Natural killer cell (primary cell): ENCODE measurements around the gene RD3L. TPM values are rescaled to one million over a fixed set of nuclear protein-coding genes. Genes with fewer than 3 reads are reported as not detected.

Experiments
- ATAC-seq, 3 donors: fragments of 150-1000 bp in 2 of 3; fragments of 200-7000 bp in 1 of 3; cut with Tn5 transposase; 1 replicate in 1 of 3; 2 replicates in 2 of 3; pipeline ENCODE4 v1.10.0; 2021; ENCODE audit warnings: mild to moderate bottlenecking in 2 of 3, moderate library complexity in 2 of 3
- DNase-seq, 2 donors: peaks; one replicate each; pipeline versions ENCODE4 v3.0.0 to v3.0.0-alpha.2; 2013 to 2021; ENCODE audit warnings: mixed read lengths in 1 of 2
- H3K27ac ChIP-seq: one replicate; pipeline ENCODE4 v1.5.1; 2013; ENCODE audit warnings: mild to moderate bottlenecking, low read length
- H3K27me3 ChIP-seq: one replicate; pipeline ENCODE4 v1.6.1; 2013; ENCODE audit warnings: low read length; ENCODE audit not compliant: control insufficient read depth, insufficient read depth
- H3K36me3 ChIP-seq: one replicate; pipeline ENCODE4 v1.6.1; 2013; ENCODE audit warnings: low read length; ENCODE audit not compliant: control insufficient read depth, insufficient read depth
- H3K4me1 ChIP-seq: one replicate; pipeline ENCODE4 v1.6.1; 2013; ENCODE audit warnings: low read length; ENCODE audit not compliant: control insufficient read depth, insufficient read depth
- H3K4me3 ChIP-seq: one replicate; pipeline ENCODE4 v1.5.1; 2013; ENCODE audit warnings: low read length
- H3K9me3 ChIP-seq: one replicate; pipeline ENCODE4 v1.6.1; 2013; ENCODE audit warnings: low read length; ENCODE audit not compliant: control insufficient read depth, insufficient read depth
- H3K27ac Mint-ChIP-seq, 2 donors: one replicate each; pipeline ENCODE4 v1.8.0; 2022; ENCODE audit warnings: mild to moderate bottlenecking in 2 of 2, mixed read lengths in 2 of 2, moderate library complexity in 1 of 2
- H3K27me3 Mint-ChIP-seq, 2 donors: one replicate each; pipeline ENCODE4 v1.8.0; 2022; ENCODE audit warnings: low read depth in 2 of 2, mixed read lengths in 2 of 2
- H3K36me3 Mint-ChIP-seq: one replicate; pipeline ENCODE4 v1.8.0; 2022; ENCODE audit warnings: mixed read lengths
- H3K4me1 Mint-ChIP-seq, 2 donors: one replicate each; pipeline ENCODE4 v1.8.0; 2022; ENCODE audit warnings: mixed read lengths in 2 of 2
- H3K4me3 Mint-ChIP-seq: one replicate; pipeline ENCODE4 v1.8.0; 2022; ENCODE audit warnings: mild to moderate bottlenecking, moderate library complexity, mixed read lengths
- H3K9me3 Mint-ChIP-seq, 2 donors: one replicate each; pipeline ENCODE4 v1.8.0; 2022; ENCODE audit warnings: mixed read lengths in 2 of 2
- WGBS: methylation state at CpG from one replicate; pipeline ENCODE4 v1.1.7; 2013; ENCODE audit warnings: missing lambda C conversion rate; ENCODE audit not compliant: insufficient coverage; 5-methylcytosine and 5-hydroxymethylcytosine counted together
- intact Hi-C: fragments of 100-400 bp; cut with micrococcal nuclease; formaldehyde crosslinking; loops from one replicate; pipeline ENCODE4 v1.14.2; 2022
- total RNA-seq, 4 donors: library from RNA; stranded (reverse); fragments of 120-200 nt in 1 of 4; gene quantifications; one replicate each; pipeline versions ENCODE4 v1.2.3 to v1.2.4, GENCODE V29; 2013 to 2022
- TF ChIP-seq, protein P1 (sequence below): fragments of 200-600 bp; IDR thresholded peaks from one replicate; pipeline ENCODE4 v1.8.0; 2022; ENCODE audit warnings: antibody characterized with exemption

RD3L gene
- total RNA-seq, 3 donors from 2014 or later (not counting 1 experiment from before 2014, with no cell fraction given): not detected

DNA sequence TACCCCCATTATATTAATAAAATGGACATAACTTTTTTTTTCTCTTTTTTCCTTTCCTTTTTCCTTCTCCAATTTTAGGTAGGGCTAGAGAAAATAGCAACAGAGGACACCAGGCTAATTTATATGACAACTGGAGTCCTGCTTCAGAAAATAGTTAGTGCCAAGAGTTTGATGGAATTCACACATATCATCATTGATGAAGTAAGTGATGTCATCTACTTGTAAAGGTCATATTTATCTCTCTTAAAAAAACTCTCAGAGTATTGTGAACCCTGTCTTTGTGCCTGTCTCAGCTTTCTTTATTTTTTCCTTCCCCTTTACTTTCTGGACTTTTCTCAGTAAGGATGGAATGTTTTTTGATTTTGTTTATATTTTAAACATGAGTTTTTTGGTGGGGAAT, 24.3 kb upstream of the RD3L start:
- H3K27me3 ChIP-seq: no peaks in the 10 kb centered on the region
- H3K4me3 Mint-ChIP-seq: no peak overlapping the region
- H3K36me3 ChIP-seq: no peaks in the 10 kb centered on the region
- no peak for DNase-seq
- H3K4me1 Mint-ChIP-seq: no peaks in the 10 kb centered on the region
- H3K4me1 ChIP-seq: no peaks in the 10 kb centered on the region
- H3K27ac Mint-ChIP-seq: no peak overlapping the region
- H3K9me3 ChIP-seq: no peaks in the 10 kb centered on the region
- TF ChIP-seq, protein P1, sequence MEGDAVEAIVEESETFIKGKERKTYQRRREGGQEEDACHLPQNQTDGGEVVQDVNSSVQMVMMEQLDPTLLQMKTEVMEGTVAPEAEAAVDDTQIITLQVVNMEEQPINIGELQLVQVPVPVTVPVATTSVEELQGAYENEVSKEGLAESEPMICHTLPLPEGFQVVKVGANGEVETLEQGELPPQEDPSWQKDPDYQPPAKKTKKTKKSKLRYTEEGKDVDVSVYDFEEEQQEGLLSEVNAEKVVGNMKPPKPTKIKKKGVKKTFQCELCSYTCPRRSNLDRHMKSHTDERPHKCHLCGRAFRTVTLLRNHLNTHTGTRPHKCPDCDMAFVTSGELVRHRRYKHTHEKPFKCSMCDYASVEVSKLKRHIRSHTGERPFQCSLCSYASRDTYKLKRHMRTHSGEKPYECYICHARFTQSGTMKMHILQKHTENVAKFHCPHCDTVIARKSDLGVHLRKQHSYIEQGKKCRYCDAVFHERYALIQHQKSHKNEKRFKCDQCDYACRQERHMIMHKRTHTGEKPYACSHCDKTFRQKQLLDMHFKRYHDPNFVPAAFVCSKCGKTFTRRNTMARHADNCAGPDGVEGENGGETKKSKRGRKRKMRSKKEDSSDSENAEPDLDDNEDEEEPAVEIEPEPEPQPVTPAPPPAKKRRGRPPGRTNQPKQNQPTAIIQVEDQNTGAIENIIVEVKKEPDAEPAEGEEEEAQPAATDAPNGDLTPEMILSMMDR: no peak
- H3K4me3 ChIP-seq: no peak overlapping the region
- no peak overlapping the region for H3K27ac ChIP-seq
- intact Hi-C loops: no loop called here
- ATAC-seq: no peak
- peaks cover 4 to 10% of the 10 kb centered on the region in 2 donors for H3K27me3 Mint-ChIP-seq
- no peaks in the 10 kb centered on the region for H3K9me3 Mint-ChIP-seq
- no peaks in the 10 kb centered on the region for H3K36me3 Mint-ChIP-seq

DNA sequence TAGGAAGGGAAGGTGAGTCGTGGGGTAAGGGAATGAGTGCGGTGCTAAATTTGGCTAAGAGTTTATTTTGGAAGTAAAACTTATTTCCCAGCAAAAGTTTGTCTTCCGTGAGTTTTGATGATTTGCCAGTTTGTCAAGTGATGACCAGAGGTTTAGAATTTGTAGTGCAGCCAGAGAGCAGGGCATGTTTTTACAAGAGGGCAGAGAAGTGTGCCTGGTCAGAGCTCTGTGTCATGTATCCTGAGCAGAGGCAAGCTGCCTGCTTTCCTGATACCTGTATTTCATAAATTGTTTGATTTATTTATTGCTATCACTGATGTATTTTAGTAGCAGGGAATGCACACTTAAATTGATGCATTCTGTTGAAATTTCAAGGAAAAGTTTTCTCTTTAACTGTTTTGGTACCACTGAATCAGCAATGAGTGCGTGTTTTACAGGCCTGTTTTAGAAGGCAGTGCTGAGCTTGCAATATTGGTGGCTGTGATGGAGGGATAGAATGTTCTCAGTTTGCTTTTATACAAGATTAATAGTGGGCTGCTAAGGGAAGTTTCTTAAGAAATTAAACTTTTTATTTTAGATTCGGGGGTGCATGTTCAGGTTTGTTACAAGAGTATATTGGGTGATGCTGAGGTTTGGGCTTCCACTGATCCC, 19.7 kb upstream of the RD3L start:
- Histone ChIP-seq H3K36me3 (no peaks in the 10 kb centered on the region), H3K4me3 (no peak overlapping the region), H3K9me3 (no peaks in the 10 kb centered on the region), H3K27ac (no peak overlapping the region), H3K4me1 (no peaks in the 10 kb centered on the region), H3K27me3 (no peaks in the 10 kb centered on the region)
- Mint-ChIP-seq H3K36me3 (no peaks in the 10 kb centered on the region), H3K27me3 (peaks cover 4 to 10% of the 10 kb centered on the region in 2 donors), H3K4me3 (no peak overlapping the region), H3K9me3 (no peaks in the 10 kb centered on the region), H3K27ac (no peak overlapping the region), H3K4me1 (no peaks in the 10 kb centered on the region)
- DNase-seq: no peak
- TF ChIP-seq, protein P1: no peak
- ATAC-seq: no peak
- WGBS: 93% methylated on average over 4 of the region's 5 CpGs
- intact Hi-C loops: no loop called here

DNA sequence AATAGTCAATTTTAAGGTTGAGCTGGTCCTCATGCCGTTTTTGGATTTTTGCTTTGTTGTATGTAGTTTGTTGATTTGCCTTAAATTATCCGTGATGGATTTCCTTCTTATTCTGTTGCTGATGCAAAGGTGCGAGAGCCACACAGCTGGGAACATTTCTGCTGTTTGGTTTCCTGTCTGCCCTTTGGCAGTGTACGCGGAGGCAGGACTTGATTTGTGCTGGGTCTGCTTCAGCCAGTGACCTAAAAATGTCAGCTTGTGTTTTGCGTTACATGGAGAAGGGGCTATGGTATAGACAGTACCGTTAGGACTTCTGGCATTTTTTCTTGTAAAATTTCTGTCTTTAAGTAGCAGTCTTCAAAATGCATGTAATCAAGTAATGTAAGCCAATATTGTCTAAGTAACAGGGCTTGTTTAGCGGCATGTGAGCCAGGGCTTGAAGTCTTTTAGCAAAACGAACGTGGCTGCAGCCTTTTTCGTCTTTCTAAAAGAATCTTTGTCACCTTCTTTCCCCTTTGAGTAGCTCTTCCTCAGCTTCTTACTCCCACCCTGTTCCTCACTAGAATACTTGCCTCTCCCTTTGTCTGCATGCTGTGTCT, 18.2 kb upstream of the RD3L start:
- intact Hi-C loops: no loop called here
- ATAC-seq (no peak), DNase-seq (no peak)
- H3K27me3 Mint-ChIP-seq: peaks cover 4 to 10% of the 10 kb centered on the region in 2 donors
- TF ChIP-seq, protein P1: no peak
- no peak overlapping the region for H3K27ac Mint-ChIP-seq
- no peaks in the 10 kb centered on the region for H3K36me3 Mint-ChIP-seq
- no peaks in the 10 kb centered on the region for H3K4me1 Mint-ChIP-seq
- Histone ChIP-seq H3K4me3 (no peak overlapping the region), H3K27ac (no peak overlapping the region), H3K9me3 (no peaks in the 10 kb centered on the region), H3K36me3 (no peaks in the 10 kb centered on the region), H3K27me3 (no peaks in the 10 kb centered on the region), H3K4me1 (no peaks in the 10 kb centered on the region)
- no peaks in the 10 kb centered on the region for H3K9me3 Mint-ChIP-seq
- WGBS: 48% methylated on average over 11 of the region's 11 CpGs
- H3K4me3 Mint-ChIP-seq: no peak overlapping the region
